ENCODE data around the gene DNAJB8. TPM values are rescaled to one million over a fixed set of nuclear protein-coding genes. Genes with fewer than 3 reads are reported as not detected.

The DNAJB8 gene
- total RNA-seq, 2 experiments from 2014 or later = not detected

- Mint-ChIP-seq H3K4me3 (no peak overlapping the region), H3K27me3 (peaks cover 63% of the 10 kb centered on the region), H3K36me3 (ENCODE audit: low read depth) (no peaks in the 10 kb centered on the region), H3K4me1 (ENCODE audit: low read depth) (peaks cover 7% of the 10 kb centered on the region), H3K9me3 (no peaks in the 10 kb centered on the region), H3K27ac (no peak overlapping the region)
- ATAC-seq (ENCODE audit: poor library complexity) = no peak
- no peak overlapping the region for H3K27ac ChIP-seq (ENCODE audit: low read depth in 1 of 2, low read length in 2 of 2)
- H3K27me3 ChIP-seq (ENCODE audit: control insufficient read depth in 1 of 2, insufficient read depth in 2 of 2, low read length in 2 of 2) = peaks cover 31 to 48% of the 10 kb centered on the region in 2 experiments
- H3K4me1 ChIP-seq (ENCODE audit: insufficient read depth, low read length) = peaks cover 8% of the 10 kb centered on the region
- ChIA-PET CTCF (no interaction called here), POLR2A (no interaction called here)
- no peak for DNase-seq
- no peak for TF ChIP-seq CTCF (IDR thresholded peaks at IDR 0.05)
- H3K9me3 ChIP-seq (ENCODE audit: control insufficient read depth in 1 of 2, insufficient read depth in 1 of 2, low read length in 2 of 2) = peaks cover 0 to 16% of the 10 kb centered on the region in 2 experiments
- H3K36me3 ChIP-seq (ENCODE audit: insufficient read depth, low read length) = no peaks in the 10 kb centered on the region
- H3K4me3 ChIP-seq (ENCODE audit: low read length) = no peak overlapping the region
- intact Hi-C loops (cut with DNase I, micrococcal nuclease) = no loop called here
Measured at GRCh38 chr3:128435058-128435457, 31.6 kb downstream of the DNAJB8 start.

GRCh38 chr3:128434524-128434923 is 32.2 kb downstream of the DNAJB8 start:
- Histone ChIP-seq H3K9me3 (ENCODE audit: control insufficient read depth in 1 of 2, insufficient read depth in 1 of 2, low read length in 2 of 2) (peaks cover 0 to 16% of the 10 kb centered on the region in 2 experiments), H3K27me3 (ENCODE audit: control insufficient read depth in 1 of 2, insufficient read depth in 2 of 2, low read length in 2 of 2) (peaks cover 31 to 48% of the 10 kb centered on the region in 2 experiments), H3K27ac (ENCODE audit: low read depth in 1 of 2, low read length in 2 of 2) (no peak overlapping the region), H3K36me3 (ENCODE audit: insufficient read depth, low read length) (no peaks in the 10 kb centered on the region), H3K4me3 (ENCODE audit: low read length) (no peak overlapping the region), H3K4me1 (ENCODE audit: insufficient read depth, low read length) (peaks cover 8% of the 10 kb centered on the region)
- CTCF ChIA-PET = no interaction called here
- DNase-seq = no peak
- Mint-ChIP-seq H3K9me3 (no peaks in the 10 kb centered on the region), H3K4me1 (ENCODE audit: low read depth) (peaks cover 7% of the 10 kb centered on the region), H3K36me3 (ENCODE audit: low read depth) (no peaks in the 10 kb centered on the region), H3K4me3 (no peak overlapping the region), H3K27me3 (peaks cover 69% of the 10 kb centered on the region), H3K27ac (no peak overlapping the region)
- no peak for TF ChIP-seq CTCF (IDR thresholded peaks at IDR 0.05)
- POLR2A ChIA-PET = no interaction called here
- intact Hi-C loops (cut with DNase I, micrococcal nuclease) = no loop called here
- no peak for ATAC-seq (ENCODE audit: poor library complexity)

- no peak for TF ChIP-seq CTCF (IDR thresholded peaks at IDR 0.05)
- ATAC-seq (ENCODE audit: poor library complexity) (no peak), DNase-seq (no peak)
- Histone ChIP-seq H3K4me1 (ENCODE audit: insufficient read depth, low read length) (peaks cover 8% of the 10 kb centered on the region), H3K27me3 (ENCODE audit: control insufficient read depth in 1 of 2, insufficient read depth in 2 of 2, low read length in 2 of 2) (peaks cover 31 to 48% of the 10 kb centered on the region in 2 experiments), H3K4me3 (ENCODE audit: low read length) (no peak overlapping the region), H3K9me3 (ENCODE audit: control insufficient read depth in 1 of 2, insufficient read depth in 1 of 2, low read length in 2 of 2) (peaks cover 0 to 16% of the 10 kb centered on the region in 2 experiments), H3K27ac (ENCODE audit: low read depth in 1 of 2, low read length in 2 of 2) (no peak overlapping the region), H3K36me3 (ENCODE audit: insufficient read depth, low read length) (no peaks in the 10 kb centered on the region)
- Mint-ChIP-seq H3K27ac (no peak overlapping the region), H3K36me3 (ENCODE audit: low read depth) (no peaks in the 10 kb centered on the region), H3K4me3 (no peak overlapping the region), H3K27me3 (peaks cover 68% of the 10 kb centered on the region), H3K4me1 (ENCODE audit: low read depth) (peaks cover 7% of the 10 kb centered on the region), H3K9me3 (no peaks in the 10 kb centered on the region)
- CTCF ChIA-PET = no interaction called here
- POLR2A ChIA-PET = no interaction called here
- intact Hi-C loops (cut with DNase I, micrococcal nuclease) = no loop called here
Measured at GRCh38 chr3:128433837-128434165, 32.9 kb downstream of the DNAJB8 start.
